GM19025 (cell line): Measurements from ENCODE around the gene NRXN3.

Experiments used
- ATAC-seq: cut with Tn5 transposase; IDR thresholded peaks from one replicate; pipeline ENCODE4 v1.9.1; 2021; ENCODE audit warnings: mild to moderate bottlenecking, low read depth, moderate library complexity; ENCODE audit not compliant: unreplicated experiment

The NRXN3 gene

DNA sequence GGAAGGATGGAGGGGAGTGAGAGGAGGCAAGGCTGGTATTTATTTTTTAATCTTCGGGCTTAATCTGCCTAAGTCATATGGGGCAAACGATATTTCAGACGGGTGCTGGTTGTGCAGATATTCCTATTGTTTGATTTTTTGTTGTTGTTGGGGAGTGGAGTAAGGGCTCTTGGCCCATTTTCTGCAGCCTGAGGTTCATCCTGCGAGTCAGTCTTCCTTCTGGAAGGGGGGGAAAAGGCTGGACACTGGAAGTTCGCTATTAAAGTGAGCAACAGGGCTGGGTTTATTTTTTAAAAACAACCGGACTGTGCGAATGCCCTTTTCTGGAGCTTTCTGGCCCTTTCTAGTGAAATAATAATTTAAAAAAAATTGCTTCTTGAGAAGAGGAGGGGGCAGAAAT, 2.3 kb downstream of the NRXN3 start:
- ATAC-seq, result no peak

DNA sequence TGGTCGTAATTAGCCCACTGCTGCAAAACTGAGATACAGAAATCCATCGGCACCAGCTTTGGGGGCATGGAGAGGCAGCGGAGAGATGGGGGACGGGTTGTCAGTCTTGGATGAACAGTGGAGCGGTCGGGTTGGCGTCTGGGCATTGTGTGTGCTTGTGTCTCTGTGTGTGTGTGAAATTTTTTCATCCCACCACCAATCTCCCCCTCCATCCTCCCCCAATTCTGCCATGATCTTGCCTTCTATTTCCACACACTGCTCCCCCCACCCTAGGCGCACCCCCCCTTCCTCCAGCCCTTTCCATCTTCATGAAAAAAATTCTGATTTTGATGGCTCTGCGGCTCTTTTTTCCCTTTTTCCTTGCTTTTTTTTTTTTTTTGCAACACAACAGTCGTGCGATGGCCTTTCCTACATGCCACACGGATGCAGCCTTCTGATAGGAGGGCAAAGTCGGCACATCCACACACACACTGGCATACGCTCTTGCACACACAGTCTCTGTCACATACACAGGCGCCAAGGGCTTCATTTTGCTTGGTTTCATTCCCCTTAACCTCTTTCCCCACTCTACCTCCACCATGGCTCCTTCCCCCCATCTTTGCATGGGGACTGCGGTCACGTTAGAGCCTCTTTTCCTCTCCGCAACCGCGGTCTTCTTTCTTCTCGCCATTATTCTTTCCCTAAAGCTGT, 3.3 kb downstream of the NRXN3 start:
- ATAC-seq, result no peak

GRCh38 chr14:78175412-78175811, 5.2 kb downstream of the NRXN3 start:
- no peak for ATAC-seq

GRCh38 chr14:78178071-78178470, 7.9 kb downstream of the NRXN3 start:
- ATAC-seq, result no peak

GRCh38 chr14:78178971-78179370, 8.8 kb downstream of the NRXN3 start:
- no peak for ATAC-seq

- no peak for ATAC-seq
These were observed 11.1 kb downstream of the NRXN3 start for GRCh38 chr14:78181270-78181669.

- ATAC-seq, result no peak
These were observed 12.5 kb downstream of the NRXN3 start for GRCh38 chr14:78182722-78183121.

GRCh38 chr14:78184157-78184556, 14.0 kb downstream of the NRXN3 start:
- no peak for ATAC-seq

DNA sequence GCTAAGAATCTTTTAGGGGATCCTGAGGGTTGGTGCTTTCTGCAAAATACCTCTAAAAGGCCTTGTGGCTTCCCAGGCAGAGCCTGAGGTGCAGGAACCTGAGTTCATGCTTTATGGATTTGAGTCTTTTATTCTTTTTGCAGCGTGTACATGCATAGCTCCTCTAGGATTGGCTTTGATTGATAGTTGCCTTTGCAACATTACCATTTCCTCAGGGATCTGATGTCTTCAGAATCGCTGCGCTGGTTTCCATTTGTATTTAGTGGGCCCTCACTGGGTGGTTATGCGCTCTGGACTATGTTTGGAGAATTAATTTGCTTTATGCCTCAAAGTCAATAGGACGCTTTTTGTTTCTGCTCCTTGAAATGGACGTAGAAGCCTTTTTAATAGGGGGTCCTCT, 16.1 kb downstream of the NRXN3 start:
- ATAC-seq, result no peak

GRCh38 chr14:78188882-78189281, 18.7 kb downstream of the NRXN3 start:
- no peak for ATAC-seq

DNA sequence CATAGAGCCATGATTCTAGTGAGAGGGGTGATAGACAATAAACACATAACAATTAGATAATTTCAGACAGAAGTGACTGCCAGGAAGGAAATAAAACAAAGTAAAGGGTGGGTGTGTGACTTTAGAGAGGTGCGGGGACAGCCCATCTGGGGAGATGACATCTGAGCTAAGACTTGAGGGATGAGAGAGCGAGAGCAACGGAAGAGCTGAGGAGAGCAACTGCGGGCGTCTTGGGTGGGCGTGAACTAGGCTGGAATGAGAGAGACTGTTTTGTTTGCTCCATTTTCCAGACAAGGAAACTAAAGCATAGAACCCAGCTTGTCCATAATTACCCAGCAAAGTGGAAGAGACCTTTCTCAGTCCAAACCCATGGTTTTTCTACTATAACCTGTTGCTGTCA, 25.3 kb downstream of the NRXN3 start:
- ATAC-seq, result no peak

DNA sequence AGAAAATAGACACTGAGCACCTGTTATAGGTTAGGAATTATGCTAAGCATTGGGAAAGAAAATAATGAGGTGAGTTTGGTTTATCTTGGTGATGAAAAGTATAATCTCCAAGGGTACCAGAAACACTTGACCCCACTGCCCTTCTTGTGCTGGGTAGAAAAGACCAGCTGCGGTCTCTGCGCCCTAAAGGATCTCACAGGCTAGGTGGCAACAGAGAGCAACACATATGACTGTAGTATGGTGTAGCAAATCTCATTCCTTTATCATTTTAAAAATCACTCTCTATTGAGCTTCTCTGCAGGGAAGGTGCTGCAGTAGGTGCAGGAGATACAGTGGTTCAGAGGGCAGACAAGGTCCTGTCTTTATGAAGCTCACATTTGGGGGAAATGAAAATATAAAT, 26.1 kb downstream of the NRXN3 start:
- no peak for ATAC-seq

- no peak for ATAC-seq
These were observed 26.9 kb downstream of the NRXN3 start for GRCh38 chr14:78197051-78197450.

- ATAC-seq, result no peak
These were observed 32.0 kb downstream of the NRXN3 start for GRCh38 chr14:78202163-78202562.

DNA sequence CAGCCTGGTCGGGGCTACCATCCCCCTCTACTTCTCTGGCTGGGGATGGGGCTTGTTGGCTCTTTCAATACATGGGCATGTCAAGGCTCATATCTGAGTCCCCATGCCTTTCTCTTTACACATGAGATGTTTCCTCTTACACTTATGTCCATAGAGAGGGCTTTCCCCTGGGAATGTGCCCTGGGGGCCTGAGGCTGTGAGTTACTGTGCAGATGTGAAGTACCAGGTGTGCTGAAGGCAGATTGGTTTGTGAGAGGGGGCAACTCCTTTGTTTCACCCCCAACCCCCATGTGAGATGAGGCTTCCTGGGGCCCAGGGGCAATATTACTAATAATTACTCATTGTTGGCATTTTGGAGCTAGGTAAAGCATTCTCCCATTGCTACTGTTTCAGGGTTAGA, 32.8 kb downstream of the NRXN3 start:
- no peak for ATAC-seq

- no peak for ATAC-seq
These were observed 37.2 kb downstream of the NRXN3 start for GRCh38 chr14:78207414-78207813.

DNA sequence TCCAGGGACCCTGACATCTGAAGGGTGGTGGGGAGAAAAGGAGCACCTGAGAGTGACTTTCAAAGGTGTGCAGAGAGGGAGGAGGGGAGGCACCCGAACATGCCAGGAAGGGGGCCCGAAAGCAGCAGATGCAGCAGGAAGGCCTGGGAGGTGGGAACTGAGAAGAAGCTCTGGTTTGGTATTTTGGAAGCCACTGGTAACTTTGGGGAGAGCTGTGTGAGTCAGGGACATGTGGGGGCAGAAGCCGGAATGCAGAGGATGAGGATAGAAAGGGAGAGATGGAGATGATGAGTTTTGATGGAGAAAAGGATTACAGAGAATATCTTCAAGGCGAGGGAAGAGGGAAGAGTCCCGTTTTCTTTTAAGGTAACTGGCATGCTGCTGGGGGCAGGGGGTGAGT, 50.1 kb downstream of the NRXN3 start:
- ATAC-seq, result no peak

DNA sequence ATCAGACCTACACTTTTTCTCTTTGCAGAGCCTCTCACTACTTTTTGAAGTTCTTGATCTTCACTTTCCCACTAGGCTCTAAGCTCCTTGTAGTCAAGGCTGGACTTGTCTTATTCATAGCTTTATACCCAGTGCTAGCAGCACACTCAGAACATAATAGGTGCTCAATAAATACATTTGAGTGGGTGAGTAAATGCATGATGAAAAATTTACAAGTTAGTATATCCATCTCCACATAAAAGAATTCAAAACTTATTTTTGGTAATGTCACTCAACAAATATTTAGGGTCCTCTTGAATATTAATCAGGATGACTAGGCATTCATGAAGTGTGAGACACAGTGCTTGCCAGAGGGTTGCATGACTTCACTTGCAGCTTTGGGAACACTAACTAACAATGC, 52.6 kb downstream of the NRXN3 start:
- no peak for ATAC-seq

GRCh38 chr14:78227248-78228077, 57.3 kb downstream of the NRXN3 start:
- no peak for ATAC-seq

DNA sequence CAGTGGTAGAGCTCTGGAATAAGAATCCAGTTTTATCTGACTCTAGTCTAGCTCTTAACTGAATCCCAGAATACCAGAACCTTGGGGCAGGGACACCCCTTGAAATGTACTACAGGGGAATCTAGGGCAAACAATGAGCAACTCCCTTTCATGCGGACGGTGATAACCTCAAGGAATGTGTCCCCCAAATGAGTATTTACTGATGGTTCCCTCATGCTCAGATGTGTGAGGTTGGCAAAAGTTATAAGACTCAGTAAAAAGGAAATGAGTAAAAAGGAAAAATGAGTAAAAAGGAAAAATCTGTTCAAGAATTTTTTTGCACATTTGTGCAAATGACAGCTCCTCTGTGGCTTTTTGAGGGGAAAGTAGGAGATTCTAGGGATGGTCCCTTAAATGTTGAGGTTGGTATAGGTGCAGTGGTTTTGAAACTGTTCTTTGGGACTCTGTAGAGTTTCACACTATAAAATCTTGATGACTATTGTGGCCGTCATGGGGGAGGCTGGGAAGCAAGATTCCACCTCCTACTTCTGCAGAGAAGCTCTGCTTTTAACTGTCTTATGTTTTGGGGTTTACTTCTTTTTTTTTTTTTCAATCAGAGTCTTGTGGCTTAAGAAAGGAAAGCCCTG, 58.6 kb downstream of the NRXN3 start:
- no peak for ATAC-seq

GRCh38 chr14:78232231-78233000, 62.2 kb downstream of the NRXN3 start:
- no peak for ATAC-seq
